Gastrocnemius medialis (tissue), 4 donors: ENCODE results near the gene LDLRAD3. TPM values are rescaled to one million over a fixed set of nuclear protein-coding genes. Genes with fewer than 3 reads are reported as not detected.

Experiments
- ATAC-seq, 2 donors: fragments of 150-250 bp; one replicate each; pipeline ENCODE4 v1.9.1; 2016
- DNase-seq, 2 donors: peaks; one replicate each; pipeline ENCODE4 v3.0.0-alpha.2; 2019
- H3K27ac ChIP-seq, 4 donors: fragments of 200-600 bp; sonication (generic); 1 replicate in 1 of 4; 2 replicates in 3 of 4; pipeline ENCODE4 v1.5.1; 2016 to 2018; ENCODE audit warnings: mild to moderate bottlenecking in 2 of 4, moderate library complexity in 1 of 4
- H3K27me3 ChIP-seq, 3 donors: fragments of 200-600 bp; sonication (generic) in 2 of 3; 1 replicate in 1 of 3; 2 replicates in 2 of 3; pipeline versions ENCODE4 v1.5.1 to v1.6.0; 2016 to 2019; ENCODE audit warnings: mild to moderate bottlenecking in 1 of 3, moderate library complexity in 1 of 3
- H3K36me3 ChIP-seq, 2 donors: fragments of 200-600 bp; sonication (generic) in 1 of 2; one replicate each; pipeline ENCODE4 v1.5.1; 2017 to 2018
- H3K4me1 ChIP-seq, 2 donors: fragments of 200-600 bp; sonication (generic) in 1 of 2; one replicate each; pipeline ENCODE4 v1.5.1; 2016 to 2017; ENCODE audit warnings: mild to moderate bottlenecking in 2 of 2
- H3K4me3 ChIP-seq, 4 donors: fragments of 200-600 bp; sonication (generic) in 3 of 4; 1 replicate in 1 of 4; 2 replicates in 3 of 4; pipeline ENCODE4 v1.5.1; 2016 to 2019; ENCODE audit warnings: mild to moderate bottlenecking in 2 of 4
- H3K9me3 ChIP-seq, 3 donors: fragments of 200-600 bp; sonication (generic) in 2 of 3; 1 replicate in 1 of 3; 2 replicates in 2 of 3; pipeline ENCODE4 v1.5.1; 2016 to 2019
- CTCF ChIP-seq, 5 experiments: fragments of 450-650 bp in 3 of 5; fragments of 200-600 bp in 2 of 5; sonication (generic) in 2 of 5; IDR thresholded peaks in 4 of 5; conservative IDR thresholded peaks in 1 of 5; 1 replicate in 4 of 5; 2 replicates in 1 of 5; pipeline ENCODE4 v1.5.1; 2016 to 2019; ENCODE audit warnings: antibody characterized with exemption in 5 of 5, mild to moderate bottlenecking in 3 of 5, moderate library complexity in 3 of 5
- POLR2A ChIP-seq, 2 donors: fragments of 450-650 bp; IDR thresholded peaks; one replicate each; pipeline ENCODE4 v1.6.1; 2017; ENCODE audit warnings: antibody characterized with exemption in 2 of 2, mild to moderate bottlenecking in 2 of 2, moderate library complexity in 2 of 2
- in situ Hi-C, 4 donors: fragments of 200-750 bp; cut with MboI; loops; one replicate each; pipeline versions ENCODE4 v1.15.0 to v1.8.0; 2017; ENCODE audit warnings: low sequenced_read_pairs in 4 of 4
- intact Hi-C: fragments of 100-400 bp; cut with DNase I; formaldehyde crosslinking; loops from one replicate; pipeline ENCODE4 v1.15.1; 2023; ENCODE audit warnings: low total_unique reads
- total RNA-seq, 4 donors: library from RNA; depleted of rRNA; stranded (reverse); fragments of >200 nt; gene quantifications; one replicate each; pipeline versions ENCODE4 v1.1.0 to v1.2.3, GENCODE V29; 2016

Gene LDLRAD3
- total RNA-seq, 4 donors from 2014 or later: 6.1 to 12.8 (median 11.8) TPM

DNA sequence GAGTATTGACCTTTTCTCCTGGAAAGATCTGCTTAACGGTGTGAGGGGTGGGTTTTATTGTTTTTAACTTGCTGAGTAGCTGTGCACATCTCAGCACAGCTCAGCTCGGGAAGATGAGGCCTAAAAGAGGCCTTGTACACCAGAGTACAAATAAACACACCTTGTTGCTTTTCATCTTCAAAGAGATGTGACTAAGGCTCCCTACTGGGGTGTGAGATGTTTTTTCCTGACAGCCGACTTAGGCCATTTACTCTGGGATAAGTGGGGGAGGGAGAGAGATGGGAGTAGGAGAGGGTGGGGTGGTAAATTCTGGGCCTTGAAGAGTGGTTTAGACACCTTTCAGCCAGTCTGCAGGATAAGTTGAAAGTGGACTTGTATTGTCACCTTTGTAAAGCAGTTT lies 2.9 kb downstream of the LDLRAD3 start:
- Histone ChIP-seq H3K27ac (no peak overlapping the region), H3K27me3 (no peaks in the 10 kb centered on the region), H3K4me3 (no peak overlapping the region), H3K4me1 (peaks cover 19 to 21% of the 10 kb centered on the region in 2 donors), H3K36me3 (no peaks in the 10 kb centered on the region), H3K9me3 (no peaks in the 10 kb centered on the region)
- ATAC-seq (no peak), DNase-seq (no peak)
- intact Hi-C loops (loop anchor here (10.0 kb wide), 1 partner anchor 122 kb away; no protein-coding TSS in a partner anchor), in situ Hi-C loops (no loop called here)
- TF ChIP-seq CTCF (IDR thresholded peaks at IDR 0.05 in 4 of 5, conservative IDR thresholded peaks at IDR 0.05 in 1 of 5) (no peak), POLR2A (IDR thresholded peaks at IDR 0.05) (no peak)

GRCh38 chr11:35947437-35947836 lies 3.6 kb downstream of the LDLRAD3 start:
- in situ Hi-C loops: no loop called here
- H3K4me3 ChIP-seq: no peak overlapping the region
- no peak overlapping the region for H3K27ac ChIP-seq
- no peaks in the 10 kb centered on the region for H3K9me3 ChIP-seq
- ATAC-seq (no peak), DNase-seq (no peak)
- H3K27me3 ChIP-seq: no peaks in the 10 kb centered on the region
- no peaks in the 10 kb centered on the region for H3K36me3 ChIP-seq
- TF ChIP-seq POLR2A (IDR thresholded peaks at IDR 0.05) (no peak), CTCF (IDR thresholded peaks at IDR 0.05 in 4 of 5, conservative IDR thresholded peaks at IDR 0.05 in 1 of 5) (no peak)
- H3K4me1 ChIP-seq: peaks cover 21 to 25% of the 10 kb centered on the region in 2 donors
- intact Hi-C loops: loop anchor here (10.0 kb wide), 1 partner anchor 123 kb away; no protein-coding TSS in a partner anchor

- Histone ChIP-seq H3K36me3 (no peaks in the 10 kb centered on the region), H3K9me3 (no peaks in the 10 kb centered on the region), H3K27me3 (no peaks in the 10 kb centered on the region), H3K4me1 (peaks cover 13 to 25% of the 10 kb centered on the region in 2 donors), H3K27ac (no peak overlapping the region), H3K4me3 (no peak overlapping the region)
- intact Hi-C loops: loop anchor here (10.0 kb wide), 1 partner anchor 124 kb away; no protein-coding TSS in a partner anchor
- in situ Hi-C loops: no loop called here
- no peak for ATAC-seq
- DNase-seq: no peak
- TF ChIP-seq CTCF (IDR thresholded peaks at IDR 0.05 in 4 of 5, conservative IDR thresholded peaks at IDR 0.05 in 1 of 5) (no peak), POLR2A (IDR thresholded peaks at IDR 0.05) (no peak)
Measured at GRCh38 chr11:35949242-35949641, 5.4 kb downstream of the LDLRAD3 start.

DNA sequence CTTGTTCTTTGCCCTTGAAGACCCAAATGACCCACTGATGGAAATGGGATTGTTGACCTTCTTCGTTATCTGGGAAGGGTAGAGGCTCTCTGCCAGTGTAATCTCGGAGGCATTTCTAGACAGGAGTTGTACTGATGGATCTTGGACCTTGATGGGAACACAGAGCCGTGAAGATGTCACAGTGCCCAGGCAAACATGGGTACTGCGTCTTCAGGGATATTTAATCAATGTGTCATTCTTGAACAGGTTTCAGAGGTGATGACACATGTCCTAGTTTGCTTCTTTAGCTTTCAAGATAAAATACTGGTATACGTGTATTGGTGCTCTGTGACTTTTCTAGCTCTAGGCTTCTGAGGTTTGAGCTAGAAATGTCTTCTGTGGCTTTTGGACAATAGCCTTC lies 6.2 kb downstream of the LDLRAD3 start:
- Histone ChIP-seq H3K4me3 (no peak overlapping the region), H3K36me3 (no peaks in the 10 kb centered on the region), H3K4me1 (peaks cover 7 to 22% of the 10 kb centered on the region in 2 donors), H3K27me3 (no peaks in the 10 kb centered on the region), H3K9me3 (no peaks in the 10 kb centered on the region), H3K27ac (no peak overlapping the region)
- no peak for TF ChIP-seq POLR2A (IDR thresholded peaks at IDR 0.05)
- TF ChIP-seq CTCF (IDR thresholded peaks at IDR 0.05 in 4 of 5, conservative IDR thresholded peaks at IDR 0.05 in 1 of 5): no peak
- ATAC-seq (no peak), DNase-seq (no peak)
- in situ Hi-C loops: no loop called here
- intact Hi-C loops: loop anchor here (5.0 kb wide), 1 partner anchor 122 kb away; no protein-coding TSS in a partner anchor

DNA sequence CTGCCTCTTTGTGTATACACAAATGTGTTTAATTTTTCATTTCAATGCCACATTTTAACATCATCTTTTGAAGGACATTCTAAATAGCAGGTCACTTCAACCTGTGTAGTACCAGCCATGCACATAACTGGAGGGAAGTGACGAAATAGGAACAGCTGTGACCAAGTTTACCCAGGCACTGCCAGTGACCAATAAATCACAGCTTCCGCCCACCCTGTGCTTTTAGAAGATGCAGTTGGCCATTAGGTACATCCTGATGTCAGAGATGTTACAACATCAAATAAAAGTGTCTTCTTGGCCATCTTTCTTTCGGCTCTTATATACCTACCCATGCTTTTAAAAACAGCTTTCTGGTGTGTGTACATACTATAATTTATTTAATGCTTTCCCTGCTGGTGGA lies 7.8 kb downstream of the LDLRAD3 start:
- peak in 1 of 2 donors; percentile 40 for DNase-seq
- intact Hi-C loops (loop anchor here (5.0 kb wide), 1 partner anchor 121 kb away; no protein-coding TSS in a partner anchor), in situ Hi-C loops (no loop called here)
- Histone ChIP-seq H3K9me3 (no peaks in the 10 kb centered on the region), H3K27me3 (no peaks in the 10 kb centered on the region), H3K36me3 (no peaks in the 10 kb centered on the region), H3K27ac (peak overlapping the region in 1 of 4 donors; percentile 9), H3K4me1 (peaks cover 4 to 17% of the 10 kb centered on the region in 2 donors), H3K4me3 (no peak overlapping the region)
- no peak for TF ChIP-seq POLR2A (IDR thresholded peaks at IDR 0.05)
- no peak for TF ChIP-seq CTCF (IDR thresholded peaks at IDR 0.05 in 4 of 5, conservative IDR thresholded peaks at IDR 0.05 in 1 of 5)
- peak; percentile 36 to 88 for ATAC-seq
